Neural cell (in vitro differentiated cells): ENCODE data around the gene SPRING1. TPM values are rescaled to one million over a fixed set of nuclear protein-coding genes. Genes with fewer than 3 reads are reported as not detected.

Source experiments
- H2AFZ ChIP-seq: fragments of 200-600, 300-800 bp; sonication (generic), shearing (Covaris generic); 2 replicates; pipeline ENCODE4 v1.6.0; 2014; ENCODE audit warnings: low read depth, mild to moderate bottlenecking, antibody characterized with exemption, low read length, moderate library complexity
- H3F3A ChIP-seq: fragments of 200-600 bp; shearing (Covaris generic); 2 replicates; pipeline ENCODE4 v1.6.1; 2016; ENCODE audit warnings: mild to moderate bottlenecking, moderate library complexity, mixed read lengths, antibody characterized with exemption, low read length; ENCODE audit not compliant: insufficient read depth, poor library complexity, severe bottlenecking
- H3K27ac ChIP-seq: fragments of 200-600, 300-800 bp; sonication (generic), shearing (Covaris generic); 2 replicates; pipeline ENCODE4 v1.5.1; 2014; ENCODE audit warnings: mild to moderate bottlenecking, low read length, moderate library complexity
- H3K27me3 ChIP-seq: fragments of 300-800, 200-600 bp; sonication (generic), shearing (Covaris generic); 2 replicates; pipeline ENCODE4 v1.6.0; 2014; ENCODE audit warnings: mild to moderate bottlenecking, low read depth, low read length, moderate library complexity; ENCODE audit not compliant: insufficient read depth
- H3K36me3 ChIP-seq: fragments of 300-800, 200-600 bp; sonication (generic), shearing (Covaris generic); 2 replicates; pipeline ENCODE4 v1.5.1; 2014; ENCODE audit warnings: mild to moderate bottlenecking, antibody characterized with exemption, low read length, moderate library complexity; ENCODE audit not compliant: insufficient read depth
- H3K4me2 ChIP-seq: fragments of 300-800, 200-600 bp; sonication (generic), shearing (Covaris generic); 2 replicates; pipeline ENCODE4 v1.6.0; 2014; ENCODE audit warnings: mild to moderate bottlenecking, low read length
- H3K4me3 ChIP-seq: fragments of 300-800, 200-600 bp; sonication (generic), shearing (Covaris generic); 2 replicates; pipeline ENCODE4 v1.5.1; 2014; ENCODE audit warnings: mild to moderate bottlenecking, low read length, moderate library complexity
- H3K79me2 ChIP-seq: fragments of 200-600 bp; shearing (Covaris generic); replicated peaks from 2 replicates; pipeline ENCODE4 v1.6.0; 2014; ENCODE audit warnings: mild to moderate bottlenecking, low read length, moderate library complexity; ENCODE audit not compliant: insufficient read depth
- H3K9ac ChIP-seq: fragments of 300-800, 200-600 bp; sonication (generic), shearing (Covaris generic); 2 replicates; pipeline ENCODE4 v1.6.1; 2016; ENCODE audit warnings: mild to moderate bottlenecking, low read length, mixed read lengths
- H3K9me2 ChIP-seq: fragments of 200-600 bp; shearing (Covaris generic); 2 replicates; pipeline ENCODE4 v1.6.1; 2016; ENCODE audit warnings: mild to moderate bottlenecking, low read length, mixed read lengths; ENCODE audit not compliant: insufficient read depth
- H3K9me3 ChIP-seq: fragments of 200-600, 300-800 bp; sonication (generic), shearing (Covaris generic); 2 replicates; pipeline ENCODE4 v1.6.1; 2016; ENCODE audit warnings: mild to moderate bottlenecking, mixed run types, low read length, moderate library complexity, mixed read lengths
- H4K20me1 ChIP-seq: fragments of 200-600 bp; shearing (Covaris generic); 2 replicates; pipeline ENCODE4 v1.6.1; 2016; ENCODE audit warnings: mild to moderate bottlenecking, mixed run types; ENCODE audit not compliant: insufficient read depth
- CTCF ChIP-seq: fragments of 450-650 bp; IDR thresholded peaks from 2 replicates; pipeline ENCODE4 v1.5.1; 2014; ENCODE audit warnings: antibody characterized with exemption, mild to moderate bottlenecking, moderate library complexity; ENCODE audit not compliant: poor library complexity, severe bottlenecking
- EP300 ChIP-seq: fragments of 450-650 bp; conservative IDR thresholded peaks from 2 replicates; pipeline ENCODE4 v1.6.1; 2014; ENCODE audit warnings: antibody characterized with exemption, mild to moderate bottlenecking, moderate library complexity; ENCODE audit not compliant: poor library complexity, severe bottlenecking
- EZH2 ChIP-seq: fragments of 200-600, 300-800 bp; shearing (Covaris generic), sonication (generic); IDR thresholded peaks from 2 replicates; pipeline ENCODE4 v1.6.1; 2014; ENCODE audit warnings: antibody characterized with exemption, low read length, borderline replicate concordance, mild to moderate bottlenecking; ENCODE audit not compliant: insufficient read depth, poor library complexity, severe bottlenecking
- MXI1 ChIP-seq: fragments of 450-650 bp; conservative IDR thresholded peaks from 2 replicates; pipeline ENCODE4 v1.6.1; 2014; ENCODE audit warnings: antibody characterized with exemption, mild to moderate bottlenecking; ENCODE audit not compliant: poor library complexity, severe bottlenecking
- POLR2AphosphoS5 ChIP-seq: IDR thresholded peaks from 2 replicates; pipeline ENCODE4 v1.6.1; 2012
- RAD21 ChIP-seq: fragments of 450-650 bp; conservative IDR thresholded peaks from 2 replicates; pipeline ENCODE4 v1.6.1; 2014; ENCODE audit warnings: antibody characterized with exemption, mild to moderate bottlenecking, moderate library complexity
- REST ChIP-seq: IDR thresholded peaks from 2 replicates; pipeline ENCODE4 v1.6.1; 2012; ENCODE audit warnings: borderline replicate concordance
- SMC3 ChIP-seq: fragments of 450-650 bp; conservative IDR thresholded peaks from 2 replicates; pipeline ENCODE4 v1.6.1; 2014; ENCODE audit warnings: antibody characterized with exemption, mild to moderate bottlenecking, moderate library complexity; ENCODE audit not compliant: poor library complexity
- TAF1 ChIP-seq: IDR thresholded peaks from 2 replicates; pipeline ENCODE4 v1.6.1; 2012; ENCODE audit warnings: low read depth
- polyA plus RNA-seq: library from polyadenylated mRNA; depleted of rRNA; stranded (reverse); fragments of >200 nt; gene quantifications from 2 replicates; pipeline ENCODE4 v1.2.3, GENCODE V29; 2014

Gene SPRING1
- polyA plus RNA-seq, 1 donor from 2014 or later: 48.1 TPM

- Histone ChIP-seq H3F3A (no peaks in the 10 kb centered on the region), H2AFZ (no peak overlapping the region), H3K27ac (no peak overlapping the region), H3K9ac (no peak overlapping the region), H3K4me3 (no peak overlapping the region), H3K27me3 (no peaks in the 10 kb centered on the region), H3K9me3 (no peaks in the 10 kb centered on the region), H3K4me2 (no peak overlapping the region), H4K20me1 (no peaks in the 10 kb centered on the region), H3K79me2 (no peaks in the 10 kb centered on the region), H3K9me2 (no peaks in the 10 kb centered on the region), H3K36me3 (no peaks in the 10 kb centered on the region)
- TF ChIP-seq SMC3 (no peak), EZH2 (no peak), CTCF (no peak), TAF1 (no peak), MXI1 (no peak), REST (no peak), POLR2AphosphoS5 (no peak), RAD21 (no peak), EP300 (no peak)
Observed at GRCh38 chr12:116766285-116766684, 28.4 kb upstream of the SPRING1 start.

DNA sequence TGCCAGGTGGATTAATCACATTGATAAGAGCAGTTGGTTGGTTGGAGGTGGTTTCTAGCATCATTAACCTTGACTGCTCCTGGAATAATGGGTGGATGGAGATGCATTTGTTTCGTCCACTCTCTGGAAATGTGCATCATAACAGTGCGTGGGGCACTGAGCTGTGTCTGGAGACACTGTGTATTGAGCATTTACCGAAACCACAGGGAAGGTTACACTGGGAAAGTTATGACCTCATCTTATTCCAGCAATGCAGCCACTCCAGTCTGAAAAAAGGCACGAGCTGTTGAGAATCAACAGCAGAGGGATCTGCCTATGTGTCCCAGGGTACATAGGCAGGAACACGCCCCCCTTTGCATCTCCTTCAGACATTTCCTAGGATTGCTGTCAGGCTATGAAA, 27.4 kb upstream of the SPRING1 start:
- Histone ChIP-seq H3K9ac (no peak overlapping the region), H3K9me3 (no peaks in the 10 kb centered on the region), H3K27ac (no peak overlapping the region), H4K20me1 (no peaks in the 10 kb centered on the region), H3K4me2 (no peak overlapping the region), H3K79me2 (no peaks in the 10 kb centered on the region), H2AFZ (no peak overlapping the region), H3F3A (no peaks in the 10 kb centered on the region), H3K27me3 (no peaks in the 10 kb centered on the region), H3K4me3 (no peak overlapping the region), H3K36me3 (no peaks in the 10 kb centered on the region), H3K9me2 (no peaks in the 10 kb centered on the region)
- TF ChIP-seq REST: no peak
- no peak for TF ChIP-seq EZH2
- TF ChIP-seq SMC3: no peak
- no peak for TF ChIP-seq MXI1
- no peak for TF ChIP-seq RAD21
- no peak for TF ChIP-seq EP300
- TF ChIP-seq TAF1: no peak
- no peak for TF ChIP-seq CTCF
- TF ChIP-seq POLR2AphosphoS5: no peak
